ENCODE data around the gene NDUFAF7.
"Not testable (repeated sequence)": the region's sequence is repeated elsewhere in the genome, so short reads cannot be mapped to it uniquely, and the experiment has no call there.

The NDUFAF7 gene

DNA sequence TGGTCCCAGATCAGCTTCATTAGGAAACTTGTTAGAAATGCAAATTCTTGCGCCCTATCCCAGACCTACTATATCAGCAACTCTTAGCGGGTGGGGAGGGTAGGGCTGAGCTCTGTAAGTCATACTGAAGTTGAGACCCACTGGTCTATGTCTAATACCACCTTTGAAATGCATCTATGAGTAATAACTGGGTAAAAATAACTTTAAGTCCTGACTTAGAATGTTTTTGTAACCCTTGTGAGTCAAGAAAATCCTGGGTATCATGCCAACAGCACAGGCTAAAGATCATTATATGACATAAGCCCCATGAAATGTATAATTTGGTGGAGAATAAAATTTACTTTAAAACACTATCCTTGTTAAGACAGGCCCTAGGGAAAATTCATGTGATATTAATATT is 51.7 kb downstream of the NDUFAF7 start:
- DNase-seq (ENCODE audit: low spot score), result no peak

DNA sequence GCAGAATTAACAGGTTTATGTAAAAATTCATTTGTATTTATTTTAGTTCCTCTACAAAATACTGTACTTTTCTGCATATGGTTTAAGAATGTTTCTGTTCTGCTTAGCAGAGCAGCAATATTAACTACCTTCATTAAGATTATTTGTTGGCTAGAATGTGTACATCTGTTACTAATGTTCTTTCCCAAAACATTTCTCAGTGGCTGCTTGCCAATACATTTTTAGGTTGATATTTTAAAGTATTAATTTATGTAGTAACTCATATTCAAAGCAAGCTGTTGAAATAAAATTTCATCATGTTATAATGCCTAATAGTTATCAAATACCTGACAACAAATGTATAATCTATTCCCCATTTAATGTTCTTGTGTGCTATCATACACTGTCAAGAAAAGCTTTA is 52.9 kb downstream of the NDUFAF7 start:
- no peak for DNase-seq (ENCODE audit: low spot score)

DNA sequence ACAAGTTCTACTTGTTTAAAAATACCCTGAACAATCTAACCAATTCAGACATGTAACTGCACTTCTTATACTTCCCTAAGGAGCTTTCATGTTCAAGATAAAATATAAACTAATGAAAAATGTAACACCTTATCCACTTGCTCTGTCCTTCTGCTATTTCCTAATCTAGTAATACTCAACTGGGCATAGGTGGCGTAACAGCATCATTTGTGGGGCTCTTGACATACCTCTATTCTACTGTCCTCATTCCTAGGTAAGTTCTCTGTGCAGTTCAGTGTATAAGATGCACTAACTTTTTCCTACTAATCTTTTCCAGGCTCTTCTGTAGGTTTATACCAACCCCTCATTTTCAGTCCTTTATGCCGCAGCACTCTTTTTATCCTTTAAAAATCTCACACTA is 56.5 kb downstream of the NDUFAF7 start:
- no peak for DNase-seq (ENCODE audit: low spot score)

DNA sequence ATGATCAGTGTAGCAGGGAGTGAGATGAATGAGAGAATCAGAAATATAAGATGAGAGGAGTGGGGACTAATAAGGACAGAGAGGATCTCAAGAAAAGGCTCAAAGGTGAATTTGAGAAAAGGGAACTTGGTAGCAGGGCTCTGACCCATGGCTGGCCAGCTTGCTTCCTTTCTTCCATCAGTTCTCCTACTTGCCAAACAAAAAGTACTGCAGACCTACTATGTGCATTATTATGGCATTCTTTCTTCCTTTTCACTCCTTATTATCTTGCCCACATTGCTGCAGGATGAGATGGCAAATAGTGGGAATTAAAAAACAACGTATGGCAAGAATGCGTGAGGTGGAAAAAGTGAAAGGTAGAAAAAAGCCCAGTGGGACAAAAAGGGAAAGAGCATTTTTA is 60.2 kb downstream of the NDUFAF7 start:
- no peak for DNase-seq (ENCODE audit: low spot score)

DNA sequence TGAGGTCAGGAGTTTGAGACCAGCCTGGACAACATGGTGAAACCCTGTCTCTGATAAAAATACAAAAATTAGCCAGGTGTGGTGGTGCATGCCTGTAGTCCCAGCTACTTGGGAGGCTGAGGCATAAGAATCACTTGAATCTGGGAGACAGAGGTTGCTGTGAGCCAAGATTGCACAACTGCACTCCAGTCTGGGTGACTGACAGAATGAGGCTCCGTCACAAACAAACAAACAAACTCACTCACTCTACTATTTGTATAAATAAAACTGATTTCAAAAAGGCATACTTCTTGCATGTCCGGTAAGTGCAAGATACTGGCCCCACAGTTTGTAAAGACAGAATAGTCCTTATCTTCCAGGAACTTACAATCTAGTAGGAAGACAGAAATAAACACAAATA is 63.4 kb downstream of the NDUFAF7 start:
- DNase-seq (ENCODE audit: low spot score), result not testable (repeated sequence)

DNA sequence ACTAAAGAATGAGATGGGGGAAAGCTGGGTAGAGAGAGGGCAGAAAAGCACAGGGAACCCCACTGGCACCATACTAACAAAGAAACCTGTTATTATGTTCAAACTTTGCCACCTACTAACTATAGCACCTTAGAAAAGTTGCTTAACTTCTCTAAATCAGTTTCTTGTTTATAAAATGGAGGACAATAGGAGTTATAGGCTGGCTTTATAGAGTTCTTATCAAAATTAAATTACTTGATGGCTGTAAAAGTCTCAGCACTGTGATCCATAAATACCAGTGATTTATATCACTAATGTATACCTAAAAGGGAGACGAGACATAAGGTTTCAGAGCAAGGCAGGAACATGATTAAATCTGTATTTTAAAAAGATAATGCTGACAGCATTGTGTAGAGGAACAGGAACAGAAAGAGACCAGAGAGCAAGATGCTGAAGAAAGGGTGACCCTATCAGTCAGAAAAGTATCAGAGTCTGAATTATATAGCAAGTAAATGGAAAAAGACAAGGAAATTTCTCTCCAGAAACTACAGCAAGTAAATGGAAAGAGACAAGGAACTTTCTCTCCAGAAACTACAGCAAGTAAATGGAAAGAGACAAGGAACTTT is 64.1 kb downstream of the NDUFAF7 start:
- DNase-seq (ENCODE audit: low spot score), result no peak

DNA sequence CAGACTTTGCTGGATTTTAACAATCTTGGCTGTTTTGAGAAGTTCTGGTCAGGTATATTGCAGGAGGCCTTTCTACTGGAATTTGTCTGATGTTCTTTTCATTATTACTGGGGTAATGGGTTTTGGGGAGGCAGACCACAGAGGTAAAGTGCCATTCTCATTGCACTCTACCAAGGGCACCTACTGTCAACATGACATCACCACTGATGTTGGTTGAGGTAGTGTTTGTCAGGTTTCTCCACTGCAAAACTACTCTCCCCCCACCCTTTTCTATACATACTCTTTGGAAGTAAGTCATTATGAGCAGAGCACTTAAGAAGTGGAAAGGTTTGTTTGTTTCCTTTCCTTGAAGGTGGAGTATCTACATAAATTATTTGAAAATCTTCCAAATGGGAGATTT is 66.2 kb downstream of the NDUFAF7 start:
- DNase-seq (ENCODE audit: low spot score), result no peak
